OCI-LY3 (cell line): ENCODE results near the gene MPC1.

Experiments
- CTCF ChIP-seq: fragments of 200-600, 300-600 bp; sonication (generic); IDR thresholded peaks from 2 replicates; pipeline ENCODE4 v1.5.1; 2014; ENCODE audit warnings: antibody characterized with exemption, low read length, low read depth
- EZH2phosphoT487 ChIP-seq: fragments of 200-600 bp; shearing (Covaris generic); IDR thresholded peaks from 2 replicates; pipeline ENCODE4 v1.6.1; 2018; ENCODE audit warnings: antibody characterized with exemption, mixed run types, low read depth

GRCh38 chr6:166412156-166412910 lies 29.6 kb upstream of the MPC1 start:
- TF ChIP-seq CTCF (no peak), EZH2phosphoT487 (no peak)
